AG09319 (cell line): ENCODE measurements around the gene HES4.

Experiments
- DNase-seq: peaks from one replicate; pipeline ENCODE4 v3.0.0-alpha.2; 2010; ENCODE audit warnings: low read depth; ENCODE audit errors: extremely low read depth
- TF ChIP-seq, protein P1 (sequence below): IDR thresholded peaks from 2 replicates; pipeline ENCODE4 v1.5.1; 2011; ENCODE audit warnings: low read depth, mild to moderate bottlenecking, inconsistent platforms, low read length, moderate library complexity

Gene HES4

DNA sequence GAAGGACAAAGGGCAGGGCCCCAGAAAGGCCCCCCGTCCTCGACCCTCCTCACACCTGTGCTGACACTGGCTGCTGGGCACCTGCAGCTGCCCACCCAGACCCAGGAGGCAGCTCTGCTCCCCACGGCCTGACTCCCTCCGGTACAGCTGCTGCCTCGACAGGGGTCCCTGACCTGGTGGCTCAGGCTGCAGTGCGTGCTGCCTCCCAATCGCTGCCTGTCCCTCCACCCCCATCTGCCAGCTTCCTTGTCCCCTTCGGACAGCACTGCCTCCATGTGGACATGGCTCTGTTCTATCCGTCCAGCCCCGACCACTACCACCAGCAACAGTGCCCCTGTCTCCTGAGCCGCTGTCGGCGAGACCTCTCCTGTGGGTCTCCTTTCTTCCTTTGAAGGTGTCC is 45.0 kb downstream of the HES4 start:
- TF ChIP-seq, protein P1, sequence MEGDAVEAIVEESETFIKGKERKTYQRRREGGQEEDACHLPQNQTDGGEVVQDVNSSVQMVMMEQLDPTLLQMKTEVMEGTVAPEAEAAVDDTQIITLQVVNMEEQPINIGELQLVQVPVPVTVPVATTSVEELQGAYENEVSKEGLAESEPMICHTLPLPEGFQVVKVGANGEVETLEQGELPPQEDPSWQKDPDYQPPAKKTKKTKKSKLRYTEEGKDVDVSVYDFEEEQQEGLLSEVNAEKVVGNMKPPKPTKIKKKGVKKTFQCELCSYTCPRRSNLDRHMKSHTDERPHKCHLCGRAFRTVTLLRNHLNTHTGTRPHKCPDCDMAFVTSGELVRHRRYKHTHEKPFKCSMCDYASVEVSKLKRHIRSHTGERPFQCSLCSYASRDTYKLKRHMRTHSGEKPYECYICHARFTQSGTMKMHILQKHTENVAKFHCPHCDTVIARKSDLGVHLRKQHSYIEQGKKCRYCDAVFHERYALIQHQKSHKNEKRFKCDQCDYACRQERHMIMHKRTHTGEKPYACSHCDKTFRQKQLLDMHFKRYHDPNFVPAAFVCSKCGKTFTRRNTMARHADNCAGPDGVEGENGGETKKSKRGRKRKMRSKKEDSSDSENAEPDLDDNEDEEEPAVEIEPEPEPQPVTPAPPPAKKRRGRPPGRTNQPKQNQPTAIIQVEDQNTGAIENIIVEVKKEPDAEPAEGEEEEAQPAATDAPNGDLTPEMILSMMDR: no peak
- DNase-seq: no peak

DNA sequence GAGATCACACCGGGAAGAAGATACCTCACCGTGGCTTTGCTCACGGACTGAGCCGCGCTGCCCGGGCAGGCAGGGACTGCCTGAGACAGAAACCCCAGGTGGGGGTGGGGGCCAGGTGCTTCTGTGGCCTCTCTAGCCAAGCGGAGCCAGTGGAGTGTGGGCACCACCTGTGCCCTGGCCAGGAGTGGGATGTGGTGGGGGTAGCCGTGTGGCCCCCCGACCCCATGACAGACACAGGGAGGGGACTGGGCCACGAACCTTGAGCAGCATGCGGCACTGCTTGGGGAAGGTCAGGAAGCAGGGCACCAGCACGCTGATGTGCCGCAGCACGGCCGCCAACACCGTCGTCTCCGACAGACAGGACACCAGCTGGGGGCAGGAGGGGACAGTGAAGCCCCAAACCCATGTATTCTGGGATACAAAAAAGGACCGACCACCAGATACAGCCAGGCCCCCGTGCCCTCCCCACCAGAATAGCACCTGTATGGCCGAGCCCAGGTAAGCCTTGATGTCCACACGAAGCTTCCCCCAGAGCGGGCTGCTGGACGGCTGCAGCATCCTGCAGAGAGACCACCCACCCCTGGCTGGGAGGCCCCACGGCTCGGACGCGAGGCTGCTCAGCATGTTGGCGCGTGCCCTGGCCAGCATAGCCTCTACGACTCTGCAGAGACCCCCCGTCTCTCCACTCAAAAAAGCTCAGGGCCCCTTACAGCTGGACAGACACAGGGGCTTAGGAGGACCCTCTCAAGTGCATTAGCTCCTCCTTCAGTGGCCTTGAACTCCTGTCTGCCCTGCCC is 46.2 kb downstream of the HES4 start:
- no peak for DNase-seq
- TF ChIP-seq, protein P1: no peak

DNA sequence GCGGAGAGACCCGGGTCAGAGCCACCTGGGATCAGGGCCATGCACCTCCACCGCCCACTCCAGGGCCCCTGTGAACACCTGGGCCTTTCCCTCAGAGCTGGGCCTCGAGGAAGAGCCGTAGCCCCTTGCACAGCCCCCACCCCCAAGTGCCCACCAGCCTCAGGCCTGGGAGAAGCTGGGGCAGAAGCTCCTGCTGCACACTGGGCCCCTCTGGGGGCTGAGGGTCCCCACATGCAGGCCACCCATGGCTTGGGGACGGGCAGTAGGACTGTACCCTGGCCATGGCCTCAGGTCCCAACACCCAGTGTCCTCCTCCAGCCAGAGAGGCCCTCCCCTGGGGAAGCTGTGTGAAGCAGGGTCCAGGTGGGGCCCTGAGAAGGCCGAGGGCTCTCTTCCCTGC is 47.3 kb downstream of the HES4 start:
- no peak for DNase-seq
- TF ChIP-seq, protein P1: no peak

DNA sequence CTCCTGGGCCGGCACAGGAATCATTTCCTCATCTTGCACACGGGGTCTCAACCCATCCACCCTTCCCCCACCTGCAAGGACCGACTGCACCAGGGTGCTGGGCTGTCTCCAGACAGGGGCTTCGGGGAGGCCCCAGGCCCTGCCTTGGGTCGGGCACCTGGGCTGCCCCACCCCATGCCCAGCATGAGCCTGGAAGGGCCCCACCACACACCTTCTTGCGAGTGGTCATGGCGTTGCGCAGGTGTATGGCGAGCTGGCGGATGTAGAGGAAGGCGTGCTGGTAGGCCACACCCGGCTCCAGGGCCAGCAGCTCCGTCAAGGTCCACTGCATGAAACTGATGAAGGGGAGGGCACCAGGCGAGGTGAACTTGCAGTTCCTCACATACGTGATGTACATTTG is 47.7 kb downstream of the HES4 start:
- TF ChIP-seq, protein P1: no peak
- DNase-seq: no peak

DNA sequence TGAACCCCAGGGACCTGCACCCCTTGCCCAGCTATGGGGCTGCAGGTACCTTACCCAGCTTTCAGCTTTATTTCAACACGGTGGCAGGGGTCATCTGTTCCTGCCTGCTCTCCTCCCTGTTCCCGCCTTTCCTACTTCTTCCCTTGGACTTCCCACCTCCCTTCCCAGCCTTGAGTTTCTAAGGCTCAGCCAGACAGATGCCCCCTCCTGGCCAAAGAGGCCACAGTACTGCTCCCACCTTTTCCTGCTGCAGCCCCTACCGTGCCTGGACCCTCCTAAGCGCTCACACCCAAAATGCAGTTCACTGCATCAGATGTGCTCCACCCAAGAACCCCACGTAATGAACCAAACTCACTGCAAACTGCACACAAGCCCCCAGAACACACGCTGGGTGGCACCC is 48.5 kb downstream of the HES4 start:
- TF ChIP-seq, protein P1: peak; percentile 33
- no peak for DNase-seq

DNA sequence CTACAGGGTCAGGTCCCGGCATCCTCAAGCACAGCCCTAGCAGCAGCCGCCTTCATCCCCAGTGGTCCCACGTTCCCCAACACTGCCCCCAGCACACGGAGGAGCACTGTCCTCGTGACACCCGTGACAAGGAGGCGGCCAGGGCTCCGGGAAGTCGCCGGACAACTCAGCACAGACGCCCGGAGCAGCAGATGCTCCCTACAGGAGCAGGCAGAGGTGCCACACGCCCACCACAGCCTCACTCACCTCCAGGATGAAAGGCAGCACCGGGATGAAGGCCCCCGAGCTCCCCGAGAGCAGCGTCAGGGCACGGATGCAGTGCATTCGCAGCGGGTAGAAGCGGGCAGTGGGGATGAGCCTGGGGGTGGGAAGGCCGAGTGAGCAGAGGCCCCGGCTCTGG is 49.0 kb downstream of the HES4 start:
- DNase-seq: no peak
- TF ChIP-seq, protein P1: no peak

DNA sequence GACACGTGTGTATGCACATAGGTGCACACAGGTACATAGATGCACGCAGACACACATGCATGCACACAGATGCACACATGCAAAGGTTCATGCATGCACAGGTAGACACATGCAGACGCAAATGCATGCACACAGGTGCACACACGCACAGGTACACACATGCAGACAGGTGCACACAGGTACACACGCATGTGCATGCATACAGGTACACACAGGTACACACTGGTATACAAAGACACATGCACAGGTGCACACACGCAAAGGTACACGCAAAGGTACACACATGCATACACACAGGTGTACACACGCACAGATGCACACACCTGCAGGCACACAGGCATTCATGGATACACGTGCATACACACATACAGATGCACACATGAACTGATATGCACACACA is 49.6 kb downstream of the HES4 start:
- TF ChIP-seq, protein P1: no peak
- no peak for DNase-seq
